ENCODE results near the gene CDC14A.

DNA sequence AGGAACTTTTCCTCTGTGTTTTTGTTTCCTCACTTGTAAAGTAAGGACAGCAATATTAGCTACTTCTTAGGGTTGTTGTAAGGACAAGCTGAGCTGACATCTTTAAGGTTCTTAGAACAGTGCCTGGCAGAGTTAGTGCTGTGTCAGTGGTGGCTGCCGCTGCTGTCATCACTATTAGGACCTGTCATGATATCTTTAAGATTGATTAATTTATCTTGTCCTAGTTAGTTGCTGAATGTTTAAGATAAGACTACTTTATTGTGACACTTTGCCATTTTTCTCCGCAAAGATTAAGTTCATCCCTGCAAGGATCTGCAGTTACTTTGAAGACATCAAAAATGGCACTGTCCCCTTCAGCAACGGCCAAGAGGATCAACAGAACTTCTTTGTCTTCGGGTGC, 145.5 kb downstream of the CDC14A start:
- no peak for TF ChIP-seq TCF12 (IDR thresholded peaks at IDR 0.05; ENCODE audit: low read depth, low read length)
- TF ChIP-seq EP300 (IDR thresholded peaks at IDR 0.05; ENCODE audit: borderline replicate concordance in 1 of 2, low read depth in 2 of 2, low read length in 2 of 2), result no peak
- no peak for TF ChIP-seq POLR2A (IDR thresholded peaks at IDR 0.05; ENCODE audit: control extremely low read depth in 1 of 2, low read depth in 2 of 2, low read length in 2 of 2)
- TF ChIP-seq CEBPB (IDR thresholded peaks at IDR 0.05; ENCODE audit: low read depth, low read length), result no peak
- TF ChIP-seq, protein P1, sequence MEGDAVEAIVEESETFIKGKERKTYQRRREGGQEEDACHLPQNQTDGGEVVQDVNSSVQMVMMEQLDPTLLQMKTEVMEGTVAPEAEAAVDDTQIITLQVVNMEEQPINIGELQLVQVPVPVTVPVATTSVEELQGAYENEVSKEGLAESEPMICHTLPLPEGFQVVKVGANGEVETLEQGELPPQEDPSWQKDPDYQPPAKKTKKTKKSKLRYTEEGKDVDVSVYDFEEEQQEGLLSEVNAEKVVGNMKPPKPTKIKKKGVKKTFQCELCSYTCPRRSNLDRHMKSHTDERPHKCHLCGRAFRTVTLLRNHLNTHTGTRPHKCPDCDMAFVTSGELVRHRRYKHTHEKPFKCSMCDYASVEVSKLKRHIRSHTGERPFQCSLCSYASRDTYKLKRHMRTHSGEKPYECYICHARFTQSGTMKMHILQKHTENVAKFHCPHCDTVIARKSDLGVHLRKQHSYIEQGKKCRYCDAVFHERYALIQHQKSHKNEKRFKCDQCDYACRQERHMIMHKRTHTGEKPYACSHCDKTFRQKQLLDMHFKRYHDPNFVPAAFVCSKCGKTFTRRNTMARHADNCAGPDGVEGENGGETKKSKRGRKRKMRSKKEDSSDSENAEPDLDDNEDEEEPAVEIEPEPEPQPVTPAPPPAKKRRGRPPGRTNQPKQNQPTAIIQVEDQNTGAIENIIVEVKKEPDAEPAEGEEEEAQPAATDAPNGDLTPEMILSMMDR (IDR thresholded peaks at IDR 0.05; ENCODE audit: control extremely low read depth in 1 of 3, insufficient read depth in 1 of 3, low read depth in 1 of 3, low read length in 3 of 3), result no peak
- TF ChIP-seq SP2 (IDR thresholded peaks at IDR 0.05; ENCODE audit: low read length), result no peak
- no peak for TF ChIP-seq SIX5 (IDR thresholded peaks at IDR 0.05; ENCODE audit: low read depth, low read length)
- TF ChIP-seq, protein P2, sequence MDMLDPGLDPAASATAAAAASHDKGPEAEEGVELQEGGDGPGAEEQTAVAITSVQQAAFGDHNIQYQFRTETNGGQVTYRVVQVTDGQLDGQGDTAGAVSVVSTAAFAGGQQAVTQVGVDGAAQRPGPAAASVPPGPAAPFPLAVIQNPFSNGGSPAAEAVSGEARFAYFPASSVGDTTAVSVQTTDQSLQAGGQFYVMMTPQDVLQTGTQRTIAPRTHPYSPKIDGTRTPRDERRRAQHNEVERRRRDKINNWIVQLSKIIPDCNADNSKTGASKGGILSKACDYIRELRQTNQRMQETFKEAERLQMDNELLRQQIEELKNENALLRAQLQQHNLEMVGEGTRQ (IDR thresholded peaks at IDR 0.05; ENCODE audit: low read length), result no peak
- TF ChIP-seq GABPA (IDR thresholded peaks at IDR 0.05; ENCODE audit: borderline replicate concordance, insufficient read depth, low read length), result no peak

Data from H1 (cell line).